Central memory CD8-positive, alpha-beta T cell (primary cell): Measurements from ENCODE around the gene PJA2.
"Not testable (repeated sequence)": the region's sequence is repeated elsewhere in the genome, so short reads cannot be mapped to it uniquely, and the experiment has no call there.

Source experiments
- ATAC-seq: fragments of 150-1000 bp; cut with Tn5 transposase; replicated peaks from 2 replicates; pipeline ENCODE4 v1.10.0; 2022; ENCODE audit warnings: mild to moderate bottlenecking, moderate FRiP score, moderate number of reproducible peaks; ENCODE audit not compliant: poor library complexity, severe bottlenecking; ENCODE audit errors: extremely low read depth
- DNase-seq, 2 donors: peaks; one replicate each; pipeline ENCODE4 v3.0.0; 2021; ENCODE audit warnings: low spot score in 2 of 2
- H3K27ac Mint-ChIP-seq: one replicate; pipeline ENCODE4 v1.8.0; 2022; ENCODE audit warnings: low read depth, mild to moderate bottlenecking, moderate library complexity, mixed read lengths
- H3K27me3 Mint-ChIP-seq: one replicate; pipeline ENCODE4 v1.8.0; 2022; ENCODE audit warnings: mixed read lengths
- H3K36me3 Mint-ChIP-seq: one replicate; pipeline ENCODE4 v1.8.0; 2022; ENCODE audit warnings: mild to moderate bottlenecking, moderate library complexity, mixed read lengths; ENCODE audit not compliant: insufficient read depth
- H3K4me1 Mint-ChIP-seq: one replicate; pipeline ENCODE4 v1.8.0; 2022; ENCODE audit warnings: mixed read lengths
- H3K4me3 Mint-ChIP-seq: one replicate; pipeline ENCODE4 v1.8.0; 2022; ENCODE audit warnings: mild to moderate bottlenecking, moderate library complexity, mixed read lengths
- H3K9me3 Mint-ChIP-seq: one replicate; pipeline ENCODE4 v1.8.0; 2022; ENCODE audit warnings: mixed read lengths

The PJA2 gene

DNA sequence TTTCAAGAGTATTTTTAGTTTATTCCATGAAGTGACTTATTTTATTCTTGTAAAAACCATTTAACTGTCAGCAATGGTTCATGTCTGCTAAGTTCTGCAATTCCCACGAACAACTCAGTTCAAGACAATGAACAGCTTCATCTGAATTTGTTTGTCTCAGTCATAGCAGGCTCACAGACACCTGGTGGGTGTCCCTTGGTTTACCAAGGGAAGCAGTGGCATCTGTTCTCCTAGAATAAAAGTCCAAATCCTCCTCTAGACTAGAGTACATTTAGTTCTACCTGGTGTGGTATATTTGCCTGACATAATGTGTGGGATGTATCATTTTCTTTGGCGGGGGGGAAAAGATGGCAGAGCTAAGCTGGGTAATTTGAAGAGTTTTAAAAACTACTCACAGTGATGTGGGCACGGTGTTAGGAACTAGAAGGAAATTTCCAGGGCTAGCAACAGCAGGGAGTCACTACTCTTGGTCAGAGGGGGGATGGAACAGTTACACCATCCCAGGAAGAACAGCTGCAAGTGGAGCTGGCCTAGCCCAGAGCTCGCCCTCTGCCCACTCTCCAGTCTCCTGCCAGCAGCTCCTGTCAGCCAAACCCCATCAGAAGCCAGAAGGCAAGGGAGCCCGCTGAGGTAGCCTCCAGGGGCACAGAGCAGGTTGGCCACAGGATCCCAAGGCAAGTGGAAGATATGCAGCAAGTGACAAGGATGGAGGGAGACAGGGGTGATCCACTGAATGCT lies 100.3 kb downstream of the PJA2 start:
- no peaks in the 10 kb centered on the region for H3K4me1 Mint-ChIP-seq
- H3K9me3 Mint-ChIP-seq: no peaks in the 10 kb centered on the region
- no peak for DNase-seq
- H3K36me3 Mint-ChIP-seq: peaks cover 3% of the 10 kb centered on the region
- no peak overlapping the region for H3K27ac Mint-ChIP-seq
- H3K4me3 Mint-ChIP-seq: no peak overlapping the region
- ATAC-seq: no peak
- H3K27me3 Mint-ChIP-seq: peaks cover 19% of the 10 kb centered on the region

DNA sequence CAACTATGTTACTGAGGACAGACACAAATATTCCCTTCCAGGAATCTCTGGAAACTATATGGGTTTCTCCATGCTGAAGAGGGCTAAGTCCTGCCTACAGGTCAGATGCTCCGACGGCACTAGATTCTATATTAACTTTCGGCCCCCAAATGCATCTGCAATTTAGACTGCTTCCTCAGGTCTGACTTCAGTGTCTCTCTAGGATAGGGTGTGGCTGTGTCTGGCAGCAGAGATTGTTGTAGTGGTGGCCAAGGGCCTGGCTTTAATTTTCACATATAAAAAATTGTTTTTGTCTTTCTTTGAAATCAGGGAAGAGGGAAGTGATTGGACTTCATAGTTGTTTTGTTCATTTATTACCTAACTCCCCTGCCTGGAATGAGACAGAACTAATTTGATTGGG lies 101.8 kb downstream of the PJA2 start:
- ATAC-seq (no peak), DNase-seq (no peak)
- Mint-ChIP-seq H3K4me1 (no peaks in the 10 kb centered on the region), H3K4me3 (no peak overlapping the region), H3K27me3 (peaks cover 19% of the 10 kb centered on the region), H3K36me3 (peaks cover 3% of the 10 kb centered on the region), H3K27ac (no peak overlapping the region), H3K9me3 (no peaks in the 10 kb centered on the region)

DNA sequence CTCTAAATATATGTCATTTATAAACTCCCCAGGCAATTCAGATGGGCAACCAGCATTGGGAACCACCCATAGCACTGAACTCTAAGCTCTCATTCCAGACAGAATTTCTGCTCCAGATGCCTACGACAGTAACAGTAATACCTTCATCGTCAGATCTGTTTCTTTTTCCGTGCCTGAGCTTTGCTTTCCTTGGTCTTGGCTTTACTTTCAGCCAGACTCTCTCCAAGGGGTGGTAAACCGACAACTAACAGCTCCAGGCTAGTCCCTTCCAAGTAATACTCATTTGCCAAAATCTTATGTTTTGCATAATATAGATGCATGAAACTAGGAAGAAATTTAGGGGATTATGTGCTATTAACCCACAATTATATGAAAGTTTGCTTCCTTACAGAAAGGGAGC lies 102.3 kb downstream of the PJA2 start:
- DNase-seq: no peak
- no peaks in the 10 kb centered on the region for H3K4me1 Mint-ChIP-seq
- no peak overlapping the region for H3K4me3 Mint-ChIP-seq
- H3K36me3 Mint-ChIP-seq: peaks cover 3% of the 10 kb centered on the region
- no peak for ATAC-seq
- peaks cover 19% of the 10 kb centered on the region for H3K27me3 Mint-ChIP-seq
- no peak overlapping the region for H3K27ac Mint-ChIP-seq
- H3K9me3 Mint-ChIP-seq: no peaks in the 10 kb centered on the region

DNA sequence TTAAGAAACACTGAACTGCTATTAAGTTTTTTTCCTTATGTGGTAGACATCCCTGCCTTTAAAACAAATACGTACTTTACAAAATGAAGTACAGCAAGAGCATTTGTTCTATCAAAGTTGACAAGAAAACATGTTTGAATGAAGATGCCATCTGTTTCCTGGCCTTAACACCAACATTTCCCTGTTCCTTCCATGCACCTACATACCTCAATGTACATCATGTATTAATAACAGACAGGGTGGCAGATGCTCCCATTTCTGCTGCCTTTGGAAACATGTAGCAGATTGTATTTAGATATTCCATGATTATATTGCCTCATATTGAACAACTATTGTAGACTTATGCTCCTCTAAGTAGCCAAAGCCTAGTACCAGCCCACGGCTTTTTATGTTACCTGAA lies 104.4 kb downstream of the PJA2 start:
- ATAC-seq: no peak
- no peak for DNase-seq
- Mint-ChIP-seq H3K27ac (no peak overlapping the region), H3K9me3 (no peaks in the 10 kb centered on the region), H3K4me3 (no peak overlapping the region), H3K36me3 (peaks cover 3% of the 10 kb centered on the region), H3K27me3 (peaks cover 19% of the 10 kb centered on the region), H3K4me1 (no peaks in the 10 kb centered on the region)

DNA sequence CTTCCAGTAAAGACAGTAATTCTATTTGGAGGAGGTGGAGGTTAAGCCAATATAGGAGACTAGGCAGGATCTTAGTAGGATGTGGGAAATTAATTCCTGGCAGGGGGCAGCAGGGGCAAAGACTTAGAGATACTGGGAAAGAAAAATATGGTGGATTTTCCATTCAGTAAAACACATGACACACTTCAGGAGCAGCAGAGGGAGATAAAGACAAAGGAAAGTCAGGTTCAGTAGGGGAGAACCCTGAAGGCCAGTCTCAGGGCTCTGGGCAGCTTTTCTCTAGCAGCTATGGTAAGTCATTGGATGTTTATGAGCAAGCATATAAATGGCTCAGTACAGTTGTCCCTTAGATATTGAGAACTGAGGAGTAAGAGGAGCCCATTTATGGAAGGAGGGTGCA lies 105.5 kb downstream of the PJA2 start:
- Mint-ChIP-seq H3K27ac (no peak overlapping the region), H3K4me3 (no peak overlapping the region), H3K9me3 (no peaks in the 10 kb centered on the region), H3K4me1 (no peaks in the 10 kb centered on the region), H3K36me3 (no peaks in the 10 kb centered on the region), H3K27me3 (peaks cover 10% of the 10 kb centered on the region)
- DNase-seq (no peak), ATAC-seq (no peak)

DNA sequence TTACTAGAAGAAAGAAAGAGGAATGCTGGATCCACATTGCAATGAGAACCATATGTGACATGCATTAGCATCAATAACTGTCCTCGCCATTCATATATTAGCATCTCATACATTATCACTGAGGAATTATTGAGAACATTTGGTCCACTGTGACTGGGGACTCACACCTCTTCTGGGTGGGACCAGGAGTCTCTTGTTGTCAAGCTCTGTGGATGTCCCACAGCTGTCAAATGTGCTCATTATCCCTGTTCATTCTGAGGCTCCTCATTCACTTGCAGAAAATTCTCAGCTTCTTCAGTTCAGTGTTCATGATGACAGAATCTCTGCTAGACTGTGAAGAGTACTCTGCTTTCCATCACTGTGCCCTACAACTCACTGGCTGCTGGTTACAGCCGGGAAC lies 109.4 kb downstream of the PJA2 start:
- no peaks in the 10 kb centered on the region for H3K9me3 Mint-ChIP-seq
- H3K36me3 Mint-ChIP-seq: no peaks in the 10 kb centered on the region
- no peak overlapping the region for H3K27ac Mint-ChIP-seq
- DNase-seq (no peak), ATAC-seq (no peak)
- H3K4me3 Mint-ChIP-seq: no peak overlapping the region
- H3K4me1 Mint-ChIP-seq: no peaks in the 10 kb centered on the region
- no peaks in the 10 kb centered on the region for H3K27me3 Mint-ChIP-seq

DNA sequence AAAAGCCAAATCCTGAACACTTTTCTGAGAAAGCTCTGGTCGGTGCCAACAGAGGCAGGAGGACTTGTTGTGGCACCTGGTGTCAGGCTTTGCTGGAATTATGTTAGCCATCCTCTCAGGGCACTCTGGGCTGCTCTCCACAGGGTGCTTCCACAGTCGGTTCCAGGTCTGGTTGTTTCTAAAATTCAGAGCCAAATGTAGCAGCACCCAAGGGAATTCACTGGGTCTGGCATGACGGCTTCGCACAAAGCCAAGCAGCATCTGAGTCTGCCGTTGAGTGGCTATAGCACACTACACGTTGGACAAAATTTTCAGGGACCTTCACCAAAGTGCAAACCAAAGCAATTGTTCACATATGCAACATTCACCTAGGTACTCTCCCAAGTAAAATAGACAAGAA lies 110.2 kb downstream of the PJA2 start:
- no peaks in the 10 kb centered on the region for H3K4me1 Mint-ChIP-seq
- H3K4me3 Mint-ChIP-seq: no peak overlapping the region
- no peaks in the 10 kb centered on the region for H3K9me3 Mint-ChIP-seq

DNA sequence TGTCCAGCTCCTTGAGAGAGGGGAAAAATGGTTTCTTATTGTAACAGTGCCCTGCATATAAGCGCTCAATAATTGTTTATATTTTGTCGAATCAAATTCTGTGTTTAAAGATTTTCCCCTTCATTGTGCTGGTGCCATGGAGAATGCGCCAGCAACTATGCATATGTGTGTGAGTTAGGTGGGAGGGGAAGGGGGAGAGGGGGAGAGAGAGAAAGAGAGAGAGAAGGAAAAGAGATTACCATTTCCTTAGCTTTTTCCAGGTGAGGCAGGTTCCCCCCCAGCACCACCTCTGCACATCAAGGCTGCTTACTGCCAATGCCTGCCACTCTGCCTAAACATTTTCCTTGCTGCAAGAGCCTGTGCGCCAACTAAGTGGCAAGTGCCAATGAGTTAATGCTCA lies 111.0 kb downstream of the PJA2 start:
- ATAC-seq (no peak), DNase-seq (no peak)
- H3K27ac Mint-ChIP-seq: no peak overlapping the region
- no peaks in the 10 kb centered on the region for H3K36me3 Mint-ChIP-seq
- H3K27me3 Mint-ChIP-seq: no peaks in the 10 kb centered on the region
- H3K9me3 Mint-ChIP-seq: no peaks in the 10 kb centered on the region
- no peak overlapping the region for H3K4me3 Mint-ChIP-seq
- no peaks in the 10 kb centered on the region for H3K4me1 Mint-ChIP-seq

More for the DNA sequence above, 110.2 kb downstream of the PJA2 start:
- Mint-ChIP-seq H3K36me3 (no peaks in the 10 kb centered on the region), H3K27ac (no peak overlapping the region), H3K27me3 (no peaks in the 10 kb centered on the region)
- DNase-seq (no peak), ATAC-seq (no peak)

DNA sequence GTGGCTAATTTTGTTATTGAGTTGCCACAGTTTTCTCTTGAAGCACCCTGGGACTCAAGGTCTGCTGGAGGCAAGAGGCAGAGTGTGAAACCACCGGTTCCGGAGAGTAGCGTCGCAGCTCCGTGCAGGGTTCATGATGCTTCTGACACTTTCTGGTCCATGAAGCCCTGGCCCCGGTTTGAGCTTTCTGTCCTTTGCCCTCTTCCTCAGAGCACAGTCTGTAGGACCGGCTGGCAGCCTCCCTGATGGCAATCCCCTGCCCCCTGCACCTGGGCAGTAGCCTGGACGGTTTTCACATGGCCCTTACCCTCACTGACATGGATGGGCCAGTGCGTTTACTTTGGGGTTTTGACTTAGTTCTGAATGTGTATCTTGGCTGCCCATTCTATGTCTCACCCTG lies 111.9 kb downstream of the PJA2 start:
- Mint-ChIP-seq H3K27ac (no peak overlapping the region), H3K4me3 (no peak overlapping the region), H3K9me3 (no peaks in the 10 kb centered on the region), H3K4me1 (no peaks in the 10 kb centered on the region), H3K27me3 (no peaks in the 10 kb centered on the region), H3K36me3 (no peaks in the 10 kb centered on the region)
- ATAC-seq (no peak), DNase-seq (no peak)

DNA sequence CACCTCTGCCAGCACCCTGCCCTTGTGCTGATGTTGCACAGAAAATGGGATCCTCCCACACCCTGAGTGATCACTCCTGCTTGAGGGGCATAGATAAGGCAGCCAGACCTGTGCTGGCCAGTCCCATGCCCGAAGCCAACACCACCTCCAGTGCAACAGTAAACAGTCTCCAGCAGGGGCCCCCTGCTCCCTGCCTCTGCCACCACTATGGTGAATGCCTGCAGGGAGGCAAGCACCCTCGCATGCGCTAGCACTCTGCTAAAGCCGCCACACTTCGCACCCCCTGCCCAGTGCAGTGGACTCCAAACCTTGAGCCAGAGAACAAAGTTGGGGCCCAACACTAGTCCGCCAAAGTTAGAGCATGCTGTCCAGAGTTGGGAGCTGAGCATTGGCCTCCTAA lies 118.7 kb downstream of the PJA2 start:
- peaks cover 4% of the 10 kb centered on the region for H3K9me3 Mint-ChIP-seq

DNA sequence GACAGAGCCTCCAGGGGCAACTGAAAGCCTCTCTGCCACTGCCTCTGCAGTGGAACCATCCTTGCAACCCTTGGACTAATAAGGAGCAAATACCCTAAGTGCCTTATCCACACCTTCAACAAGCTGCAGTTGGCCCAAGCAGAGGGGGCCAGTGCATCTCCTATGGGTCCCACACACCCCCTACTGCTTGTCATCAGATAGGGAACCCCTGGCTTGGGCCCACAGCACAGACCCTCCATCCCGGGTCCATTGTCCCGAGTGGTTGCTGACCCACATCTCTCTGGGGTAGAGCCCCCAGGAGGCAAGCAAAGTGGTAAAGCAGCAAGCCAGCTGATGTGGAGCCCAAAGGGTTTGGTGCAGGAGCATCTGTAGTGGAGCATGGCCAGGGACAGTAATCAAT lies 119.5 kb downstream of the PJA2 start:
- H3K36me3 Mint-ChIP-seq: no peaks in the 10 kb centered on the region
- ATAC-seq (no peak), DNase-seq (no peak)
- H3K27ac Mint-ChIP-seq: no peak overlapping the region
- no peaks in the 10 kb centered on the region for H3K4me1 Mint-ChIP-seq
- no peak overlapping the region for H3K4me3 Mint-ChIP-seq
- H3K27me3 Mint-ChIP-seq: no peaks in the 10 kb centered on the region
- H3K9me3 Mint-ChIP-seq: peaks cover 11% of the 10 kb centered on the region

More for the DNA sequence above, 118.7 kb downstream of the PJA2 start:
- Mint-ChIP-seq H3K4me1 (no peaks in the 10 kb centered on the region), H3K27ac (no peak overlapping the region), H3K4me3 (no peak overlapping the region), H3K27me3 (no peaks in the 10 kb centered on the region), H3K36me3 (no peaks in the 10 kb centered on the region)
- ATAC-seq: no peak
- DNase-seq: no peak

DNA sequence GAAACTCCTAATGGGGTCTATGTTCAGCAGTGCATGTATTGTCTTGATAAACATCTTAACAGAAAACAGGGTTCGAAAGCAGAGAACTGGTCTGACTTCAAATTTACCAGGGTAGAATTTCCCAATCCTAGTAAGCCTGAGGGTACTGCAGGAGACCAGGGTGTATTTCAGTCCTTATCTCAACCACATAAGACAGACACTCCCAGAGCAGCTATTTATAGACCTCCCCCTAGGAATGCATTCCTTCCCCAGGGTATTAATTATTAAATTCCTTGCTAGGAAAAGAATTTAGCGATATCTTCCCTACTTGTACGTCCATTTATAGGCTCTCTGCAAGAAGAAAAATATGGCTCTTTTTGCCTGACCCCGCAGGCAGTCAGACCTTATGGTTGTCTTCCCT lies 123.1 kb downstream of the PJA2 start:
- not testable (repeated sequence) for ATAC-seq, H3K4me1 Mint-ChIP-seq, H3K27ac Mint-ChIP-seq, H3K27me3 Mint-ChIP-seq, H3K36me3 Mint-ChIP-seq, DNase-seq, H3K4me3 Mint-ChIP-seq
- H3K9me3 Mint-ChIP-seq: peaks cover 20% of the 10 kb centered on the region
